HEK293 (cell line): ENCODE measurements around the gene SLC48A1.

ENCODE experiments used
- CTCF ChIA-PET: fragments of 350-600 bp; formaldehyde crosslinking; extraction: SDS; loops from one replicate; lab custom pipeline; 2021; ENCODE audit warnings: antibody characterized with exemption; lab: Yijun Ruan, JAX
- POLR2A ChIA-PET: fragments of 300-600 bp; formaldehyde crosslinking; extraction: SDS; loops from one replicate; lab custom pipeline; 2020; ENCODE audit warnings: antibody characterized with exemption, inconsistent platforms; lab: Yijun Ruan, JAX
- H3K27ac ChIP-seq: fragments of 200-500 bp; sonication (Bioruptor generic); 2 replicates; pipeline ENCODE4 v1.5.1; 2014; ENCODE audit warnings: low read depth, low read length, control low read depth, inconsistent platforms; ENCODE audit errors: extremely low read depth
- H3K36me3 ChIP-seq, 2 experiments: fragments of 200-500 bp in 1 of 2; sonication (Bioruptor generic) in 1 of 2; 1 replicate in 1 of 2; 2 replicates in 1 of 2; pipeline ENCODE4 v1.5.1; 2014 to 2017; ENCODE audit warnings: inconsistent platforms in 2 of 2, low read length in 2 of 2; ENCODE audit not compliant: control insufficient read depth in 2 of 2, insufficient read depth in 1 of 2
- H3K4me1 ChIP-seq: fragments of 200-500 bp; sonication (Bioruptor generic); 2 replicates; pipeline ENCODE4 v1.5.1; 2014; ENCODE audit warnings: mild to moderate bottlenecking, low read length, inconsistent platforms; ENCODE audit not compliant: control insufficient read depth, insufficient read depth
- H3K4me3 ChIP-seq: 2 replicates; pipeline ENCODE4 v1.5.1; 2011; ENCODE audit warnings: low read depth, mild to moderate bottlenecking, control low read depth, low read length, moderate library complexity
- H3K9me3 ChIP-seq: fragments of 200-500 bp; sonication (Bioruptor generic); 2 replicates; pipeline ENCODE4 v1.5.1; 2014; ENCODE audit warnings: low read depth, low read length, inconsistent platforms; ENCODE audit not compliant: control insufficient read depth, insufficient read depth
- AEBP2 ChIP-seq: fragments of 450-650 bp; formaldehyde crosslinking; IDR thresholded peaks from 2 replicates; pipeline ENCODE4 v1.5.1; 2016; ENCODE audit warnings: missing biosample characterization, missing genetic modification characterization, borderline replicate concordance
- EGR2 ChIP-seq: fragments of 450-650 bp; formaldehyde crosslinking; IDR thresholded peaks from 2 replicates; pipeline ENCODE4 v1.5.1; 2016; ENCODE audit warnings: low read depth, missing biosample characterization, missing genetic modification characterization
- GLIS2 ChIP-seq: fragments of 450-650 bp; formaldehyde crosslinking; IDR thresholded peaks from 2 replicates; pipeline ENCODE4 v1.5.1; 2016; ENCODE audit warnings: missing biosample characterization, missing genetic modification characterization
- KLF10 ChIP-seq: fragments of 450-650 bp; IDR thresholded peaks from 2 replicates; pipeline ENCODE4 v1.5.1; 2018; ENCODE audit warnings: missing biosample characterization, mild to moderate bottlenecking, missing genetic modification characterization
- OSR2 ChIP-seq: fragments of 450-650 bp; formaldehyde crosslinking; IDR thresholded peaks from 2 replicates; pipeline ENCODE4 v1.5.1; 2016; ENCODE audit warnings: missing biosample characterization, missing genetic modification characterization
- PRDM2 ChIP-seq: fragments of 450-650 bp; formaldehyde crosslinking; IDR thresholded peaks from 2 replicates; pipeline ENCODE4 v1.5.1; 2016; ENCODE audit warnings: missing biosample characterization, missing genetic modification characterization, borderline replicate concordance
- ZFHX2 ChIP-seq: fragments of 450-650 bp; formaldehyde crosslinking; conservative IDR thresholded peaks from 2 replicates; pipeline ENCODE4 v1.5.1; 2016; ENCODE audit warnings: missing biosample characterization, missing genetic modification characterization
- ZNF138 ChIP-seq: fragments of 450-650 bp; formaldehyde crosslinking; IDR thresholded peaks from 2 replicates; pipeline ENCODE4 v1.5.1; 2016; ENCODE audit warnings: missing biosample characterization, missing genetic modification characterization, borderline replicate concordance
- ZNF639 ChIP-seq: fragments of 450-650 bp; formaldehyde crosslinking; IDR thresholded peaks from 2 replicates; pipeline ENCODE4 v1.5.1; 2016; ENCODE audit warnings: missing biosample characterization, missing genetic modification characterization
- ZSCAN23 ChIP-seq: fragments of 450-650 bp; formaldehyde crosslinking; IDR thresholded peaks from 2 replicates; pipeline ENCODE4 v1.5.1; 2016; ENCODE audit warnings: missing biosample characterization, missing genetic modification characterization

Gene SLC48A1

GRCh38 chr12:47737936-47738594, 35.0 kb upstream of the SLC48A1 start:
- POLR2A ChIA-PET, result interaction anchor here (1.4 kb wide), 1 partner anchor 30 kb away, joined by 4 read pairs; no protein-coding TSS in a partner anchor

More at GRCh38 chr12:47737936-47738594, 35.0 kb upstream of the SLC48A1 start:
- Histone ChIP-seq H3K9me3 (no peaks in the 10 kb centered on the region), H3K4me1 (no peaks in the 10 kb centered on the region), H3K27ac (no peak overlapping the region), H3K4me3 (no peak overlapping the region), H3K36me3 (no peaks in the 10 kb centered on the region)
- CTCF ChIA-PET, result interaction anchor here (1.3 to 13.5 kb wide), 4 partner anchors 15 to 99 kb away, joined by 4 to 784 read pairs (median 297); partner anchors contain the start of genes ENDOU, RAPGEF3 and SLC48A1
- TF ChIP-seq ZNF138 (tag by site-specific recombination), result no peak
- TF ChIP-seq ZSCAN23 (tag by site-specific recombination), result no peak
- TF ChIP-seq PRDM2 (tag by site-specific recombination), result no peak
- no peak for TF ChIP-seq ZNF639 (tag by site-specific recombination)
- no peak for TF ChIP-seq AEBP2 (tag by site-specific recombination)
- no peak for TF ChIP-seq GLIS2
- TF ChIP-seq KLF10 (tag by site-specific recombination), result no peak
- no peak for TF ChIP-seq OSR2 (tag by site-specific recombination)
- TF ChIP-seq ZFHX2 (tag by site-specific recombination), result peak; percentile 47
- peak; percentile 55; the same call in 1 of the 2 replicates for TF ChIP-seq EGR2
